Measurements from ENCODE around the gene ARAP3. TPM values are rescaled to one million over a fixed set of nuclear protein-coding genes. Genes with fewer than 3 reads are reported as not detected.
A peak's percentile ranks its signal among the peaks of the same experiment; 100 is the strongest.

ARAP3 gene
- total and polyA plus RNA-seq, 9 of the 15 experiments (the other 6 are each of a cell fraction or from before 2014, with no cell fraction given) = 0.83 to 25.7 (median 6.4) TPM

- peak in 1 of 2 experiments; percentile 55; a peak in 1 of 4 replicates for TF ChIP-seq KDM4B (IDR thresholded peaks at IDR 0.05; ENCODE audit: borderline replicate concordance in 2 of 2, low read depth in 1 of 2)
- no peak for TF ChIP-seq TEAD2 (tag; IDR thresholded peaks at IDR 0.05)
- TF ChIP-seq CBFB (CRISPR knock-in tag; IDR thresholded peaks at IDR 0.05) = peak; percentile 88
- no peak for TF ChIP-seq RREB1 (CRISPR knock-in tag; IDR thresholded peaks at IDR 0.05)
- TF ChIP-seq FOXO4 (CRISPR knock-in tag; IDR thresholded peaks at IDR 0.05) = no peak
- TF ChIP-seq KDM5B (IDR thresholded peaks at IDR 0.05; ENCODE audit: insufficient replicate concordance, low read depth, low read length) = peak; percentile 19
- TF ChIP-seq FOXJ2 (tag; IDR thresholded peaks at IDR 0.05) = 0 out of 2 replicates have a peak, but pooled peaks have one; percentile 52
- TF ChIP-seq SNIP1 (IDR thresholded peaks at IDR 0.05; ENCODE audit: low read depth) = no peak
- no peak for TF ChIP-seq TAF9B (IDR thresholded peaks at IDR 0.05; ENCODE audit: partially characterized antibody)
- no peak for TF ChIP-seq ILF3 (IDR thresholded peaks at IDR 0.05; ENCODE audit: borderline replicate concordance)
- TF ChIP-seq RFX1 (IDR thresholded peaks at IDR 0.05) = no peak
- TF ChIP-seq RBM22 (IDR thresholded peaks at IDR 0.05; ENCODE audit: low read depth, low read length, poor library complexity, severe bottlenecking) = peak; percentile 81
- TF ChIP-seq ZNF778 (CRISPR knock-in tag; IDR thresholded peaks at IDR 0.05) = no peak
- peak in 1 of 2 experiments; percentile 51; a peak in 1 of 4 replicates for TF ChIP-seq MLLT1 (IDR thresholded peaks at IDR 0.05)
Measured at GRCh38 chr5:141618804-141619554, 63.1 kb downstream of the ARAP3 start, which contains the start of gene DIAPH1 (continued).

Measured in K562 (cell line).